Neutrophil (primary cell): ENCODE results near the gene ETS1.

ENCODE experiments used
- H3K27ac ChIP-seq: fragments of 200-600 bp; sonication (generic); 2 replicates; pipeline ENCODE4 v1.5.1; 2016; ENCODE audit warnings: mild to moderate bottlenecking, moderate library complexity
- H3K27me3 ChIP-seq: fragments of 200-600 bp; sonication (generic); 2 replicates; pipeline ENCODE4 v1.6.0; 2016; ENCODE audit warnings: mild to moderate bottlenecking
- H3K36me3 ChIP-seq: fragments of 200-600 bp; sonication (generic); 2 replicates; pipeline ENCODE4 v1.5.1; 2017
- H3K4me1 ChIP-seq, 2 experiments: fragments of 200-600 bp in 1 of 2; sonication (generic) in 1 of 2; 1 replicate in 1 of 2; 2 replicates in 1 of 2; pipeline versions ENCODE4 v1.5.1 to v1.6.1; 2013 to 2016; ENCODE audit warnings: low read depth in 1 of 2, low read length in 1 of 2, mild to moderate bottlenecking in 1 of 2, moderate library complexity in 1 of 2; ENCODE audit not compliant: control insufficient read depth in 1 of 2, insufficient read depth in 1 of 2
- H3K4me3 ChIP-seq, 2 experiments: fragments of 200-600 bp in 1 of 2; sonication (generic) in 1 of 2; 1 replicate in 1 of 2; 2 replicates in 1 of 2; pipeline ENCODE4 v1.5.1; 2013 to 2016; ENCODE audit warnings: low read depth in 1 of 2, low read length in 1 of 2, mild to moderate bottlenecking in 1 of 2, moderate library complexity in 1 of 2
- H3K9me3 ChIP-seq: fragments of 200-600 bp; sonication (generic); 2 replicates; pipeline ENCODE4 v1.5.1; 2016
- CTCF ChIP-seq: fragments of 200-600 bp; sonication (generic); IDR thresholded peaks from 2 replicates; pipeline ENCODE4 v1.5.1; 2016; ENCODE audit warnings: antibody characterized with exemption

ETS1 gene

GRCh38 chr11:128465946-128466705 is 121.2 kb downstream of the ETS1 start:
- Histone ChIP-seq H3K9me3 (no peaks in the 10 kb centered on the region), H3K36me3 (peaks cover 69% of the 10 kb centered on the region), H3K27ac (no peak overlapping the region), H3K4me1 (peaks cover 23 to 29% of the 10 kb centered on the region in 2 experiments), H3K4me3 (no peak overlapping the region), H3K27me3 (no peaks in the 10 kb centered on the region)
- TF ChIP-seq CTCF: no peak

GRCh38 chr11:128465531-128465930 is 121.8 kb downstream of the ETS1 start:
- Histone ChIP-seq H3K4me3 (no peak overlapping the region), H3K27ac (no peak overlapping the region), H3K36me3 (peaks cover 71% of the 10 kb centered on the region), H3K27me3 (no peaks in the 10 kb centered on the region), H3K9me3 (no peaks in the 10 kb centered on the region), H3K4me1 (peaks cover 23 to 28% of the 10 kb centered on the region in 2 experiments)
- no peak for TF ChIP-seq CTCF

- Histone ChIP-seq H3K4me3 (no peak overlapping the region), H3K27me3 (no peaks in the 10 kb centered on the region), H3K9me3 (no peaks in the 10 kb centered on the region), H3K27ac (peak overlapping the region; percentile 20), H3K4me1 (peaks cover 23 to 28% of the 10 kb centered on the region in 2 experiments), H3K36me3 (peaks cover 73% of the 10 kb centered on the region)
- no peak for TF ChIP-seq CTCF
Measured at GRCh38 chr11:128464878-128465450, 122.4 kb downstream of the ETS1 start.

GRCh38 chr11:128463979-128464378 is 123.4 kb downstream of the ETS1 start:
- Histone ChIP-seq H3K36me3 (peaks cover 73% of the 10 kb centered on the region), H3K27ac (no peak overlapping the region), H3K4me1 (peaks cover 23 to 27% of the 10 kb centered on the region in 2 experiments), H3K4me3 (no peak overlapping the region), H3K9me3 (no peaks in the 10 kb centered on the region), H3K27me3 (no peaks in the 10 kb centered on the region)
- TF ChIP-seq CTCF: no peak

- Histone ChIP-seq H3K4me1 (peaks cover 18 to 21% of the 10 kb centered on the region in 2 experiments), H3K27me3 (no peaks in the 10 kb centered on the region), H3K27ac (peak overlapping the region; percentile 83), H3K9me3 (no peaks in the 10 kb centered on the region), H3K4me3 (no peak overlapping the region), H3K36me3 (peaks cover 76% of the 10 kb centered on the region)
- TF ChIP-seq CTCF: no peak
Measured at GRCh38 chr11:128463371-128463829, 124.0 kb downstream of the ETS1 start.
